Glomerular visceral epithelial cell (primary cell): ENCODE measurements around the gene ZNF593.
A peak's percentile ranks its signal among the peaks of the same experiment; 100 is the strongest.

Source experiments
- DNase-seq: peaks from one replicate; pipeline ENCODE4 v3.0.0-alpha.2; 2016; ENCODE audit errors: extremely low spot score

ZNF593 gene

DNA sequence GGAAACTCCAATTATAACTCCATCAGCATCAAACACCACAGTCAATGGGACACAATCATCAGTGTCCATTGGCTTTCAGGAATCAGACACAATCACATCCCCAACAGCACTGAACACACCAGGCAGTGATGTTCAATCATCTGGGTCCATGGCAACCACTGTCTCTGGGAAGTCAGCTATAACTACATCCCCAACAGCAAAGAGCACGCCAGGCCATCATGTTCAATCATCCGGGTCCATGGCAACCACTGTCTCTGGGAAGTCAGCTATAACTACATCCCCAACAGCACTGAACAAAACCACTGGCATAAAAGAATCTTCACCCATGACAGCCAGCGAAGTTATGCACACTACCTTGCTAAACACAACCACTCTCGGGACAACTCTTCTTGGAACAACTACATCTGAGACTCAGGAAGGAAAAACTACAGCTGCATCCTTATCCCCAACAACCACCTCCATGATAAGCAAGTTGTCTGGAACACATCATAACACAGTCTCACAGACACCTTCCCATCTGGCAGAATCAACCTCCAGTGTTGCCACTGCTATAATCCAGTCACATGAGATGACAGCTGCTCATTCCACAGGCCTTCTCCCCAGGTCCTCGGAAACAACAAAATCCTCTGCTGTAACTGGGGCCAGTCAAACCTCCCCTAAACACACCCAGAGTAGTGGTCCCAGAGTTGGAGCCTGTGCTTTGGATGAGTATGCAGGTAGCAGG is 40.6 kb downstream of the ZNF593 start:
- no peak for DNase-seq

DNA sequence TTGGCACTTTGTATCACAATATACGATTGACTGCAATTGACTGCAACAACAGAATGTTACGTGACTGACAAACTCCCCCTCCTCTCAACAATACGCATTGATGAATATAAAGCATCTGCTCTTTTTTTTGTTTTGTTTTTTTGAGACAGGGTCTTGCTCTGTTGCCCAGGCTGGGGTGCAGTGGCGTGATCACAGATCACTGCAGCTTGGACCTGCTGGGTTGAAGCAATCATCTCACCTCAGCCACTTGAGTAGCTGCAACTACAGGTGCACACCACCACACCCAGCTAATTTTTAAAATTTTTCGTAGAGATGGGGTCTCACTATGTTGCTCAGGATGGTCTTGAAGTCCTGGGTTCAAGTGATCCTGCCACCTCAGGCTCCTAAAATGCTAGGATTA is 43.0 kb downstream of the ZNF593 start:
- DNase-seq = no peak

DNA sequence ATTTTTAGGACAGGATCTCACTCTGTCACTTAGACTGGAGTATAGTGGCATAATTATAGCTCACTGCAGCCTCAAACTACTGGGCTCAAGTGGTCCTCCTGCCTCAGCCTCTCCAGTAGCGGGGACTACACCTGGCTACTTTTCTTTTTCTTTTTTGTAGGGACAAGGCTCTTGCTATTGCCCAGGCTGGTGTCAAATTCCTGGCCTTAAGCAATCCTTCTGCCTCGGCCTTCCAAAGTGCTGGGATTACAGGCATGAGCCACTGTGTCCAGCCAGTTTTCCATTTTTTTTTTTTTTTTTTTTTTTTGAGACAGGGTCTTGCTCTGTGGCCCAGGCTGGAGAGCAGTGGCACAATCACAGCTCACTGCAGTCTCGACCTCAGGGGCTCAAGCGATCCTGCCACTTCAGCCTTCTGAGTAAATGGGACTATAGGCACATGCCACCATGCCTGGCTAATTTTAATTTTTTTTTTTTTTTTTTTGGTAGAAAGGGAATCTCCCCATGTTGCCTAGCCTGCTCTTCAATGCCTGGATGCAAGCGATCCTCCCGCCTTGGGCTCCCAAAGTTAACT is 43.7 kb downstream of the ZNF593 start:
- DNase-seq = no peak

DNA sequence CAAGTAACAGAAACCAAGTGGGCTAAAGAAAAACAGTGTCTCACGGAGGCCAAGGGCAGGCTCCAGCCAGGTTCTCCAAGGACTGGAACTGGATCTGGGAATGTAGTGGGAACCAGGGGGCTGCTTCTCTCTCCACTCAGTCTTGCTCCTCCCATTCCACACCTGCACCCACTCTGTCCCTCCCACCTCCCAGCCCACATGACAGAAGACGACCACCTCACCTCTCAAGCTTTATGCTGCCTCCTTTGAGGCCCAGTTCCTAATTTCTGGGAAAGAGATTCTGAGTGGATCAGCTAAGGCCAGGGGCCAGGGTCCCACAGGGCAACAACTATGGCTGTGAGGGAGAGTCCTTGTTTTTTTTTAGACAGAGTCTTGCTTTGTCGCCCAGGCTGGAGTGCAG is 45.5 kb downstream of the ZNF593 start:
- no peak for DNase-seq

DNA sequence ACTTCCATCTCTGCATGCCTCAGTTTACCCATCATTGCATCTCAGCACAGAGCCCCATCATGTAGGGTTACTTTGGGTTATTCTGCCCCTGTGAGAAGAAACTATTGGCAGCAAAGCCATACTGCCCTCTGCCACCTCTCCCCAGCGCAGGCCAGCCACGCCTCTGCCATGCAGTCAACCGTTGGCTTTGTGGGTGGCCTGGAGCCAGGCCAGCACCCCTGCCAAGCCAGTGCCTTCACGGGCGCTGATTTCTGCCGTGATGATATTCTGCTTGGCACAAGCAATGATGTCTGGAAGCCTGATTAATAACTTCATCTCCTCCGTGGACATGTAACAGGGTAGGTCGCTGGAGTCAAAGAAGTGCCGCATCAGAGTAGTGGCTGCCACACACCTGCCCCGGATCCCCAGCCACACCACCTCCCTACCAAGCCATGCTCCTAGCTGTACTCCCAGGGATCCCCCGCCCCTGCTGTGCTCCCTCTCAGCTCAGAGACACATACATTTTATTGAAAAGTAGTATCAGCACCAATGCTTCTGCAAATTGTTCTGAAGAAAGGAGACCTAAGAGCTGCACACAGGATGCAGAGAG is 49.3 kb downstream of the ZNF593 start:
- DNase-seq = peak; percentile 89
